ENCODE measurements around the gene CNTNAP2. TPM values are rescaled to one million over a fixed set of nuclear protein-coding genes. Genes with fewer than 3 reads are reported as not detected.

CNTNAP2 gene
- total RNA-seq, 2 donors from 2014 or later: 171 to 228 TPM

DNA sequence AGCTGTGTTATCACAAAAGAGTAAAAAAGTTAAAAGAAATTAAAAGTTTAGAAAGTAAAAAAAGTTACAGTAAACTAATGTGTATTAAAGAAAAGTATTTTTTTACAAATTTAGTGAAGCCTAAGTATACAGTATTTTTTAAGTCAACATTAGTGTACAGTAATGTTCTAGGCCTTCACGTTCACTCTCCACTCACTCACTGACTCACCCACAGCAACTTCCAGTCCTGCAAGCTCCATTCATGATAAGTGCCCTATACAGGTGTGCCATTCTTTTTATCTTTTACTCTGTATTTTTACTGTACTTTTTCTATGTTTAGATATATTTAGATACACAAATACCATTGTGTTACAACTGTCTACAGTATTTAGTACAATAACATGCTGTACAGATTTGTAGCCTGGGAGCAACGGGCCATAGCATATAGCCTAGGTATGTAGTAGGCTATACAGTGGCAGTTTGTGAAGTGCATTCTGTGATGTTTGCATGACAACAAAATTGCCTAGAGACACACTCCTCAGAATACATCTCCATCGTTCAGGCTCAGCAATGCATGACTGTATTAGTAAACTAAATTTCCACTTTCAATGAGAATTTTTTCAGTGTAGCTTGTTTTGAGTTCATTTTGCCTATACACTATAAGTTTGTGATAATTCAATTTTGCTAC lies 1934.0 kb downstream of the CNTNAP2 start:
- H3K9ac ChIP-seq (ENCODE audit: extremely low read depth, low read length, poor library complexity, severe bottlenecking): no peak overlapping the region
- no peak overlapping the region for H3K27ac ChIP-seq (ENCODE audit: low read depth, low read length)
- Mint-ChIP-seq H3K4me3 (no peak overlapping the region), H3K36me3 (ENCODE audit: low read depth) (no peaks in the 10 kb centered on the region), H3K27me3 (ENCODE audit: insufficient read depth) (no peaks in the 10 kb centered on the region), H3K27ac (no peak overlapping the region), H3K4me1 (peaks cover 8% of the 10 kb centered on the region), H3K9me3 (peaks cover 4% of the 10 kb centered on the region)
- 91 to 100% methylated on average over 1 to 3 of the region's 3 CpGs for whole genome bisulfite sequencing, 2 experiments (ENCODE audit: insufficient coverage in 1 of 2, insufficient read length in 1 of 2)
- DNase-seq: no peak
- H3K27me3 ChIP-seq (ENCODE audit: control insufficient read depth, insufficient read depth, low read length, poor library complexity, severe bottlenecking): no peaks in the 10 kb centered on the region
- H3K4me1 ChIP-seq (ENCODE audit: control insufficient read depth, insufficient read depth, low read length): no peaks in the 10 kb centered on the region
- no peak overlapping the region for H3K4me3 ChIP-seq (ENCODE audit: low read length)
- H3K36me3 ChIP-seq (ENCODE audit: control insufficient read depth, insufficient read depth, low read length): no peaks in the 10 kb centered on the region
- peaks cover 5% of the 10 kb centered on the region for H3K9me3 ChIP-seq (ENCODE audit: control insufficient read depth, low read length)
- TF ChIP-seq, protein P1, sequence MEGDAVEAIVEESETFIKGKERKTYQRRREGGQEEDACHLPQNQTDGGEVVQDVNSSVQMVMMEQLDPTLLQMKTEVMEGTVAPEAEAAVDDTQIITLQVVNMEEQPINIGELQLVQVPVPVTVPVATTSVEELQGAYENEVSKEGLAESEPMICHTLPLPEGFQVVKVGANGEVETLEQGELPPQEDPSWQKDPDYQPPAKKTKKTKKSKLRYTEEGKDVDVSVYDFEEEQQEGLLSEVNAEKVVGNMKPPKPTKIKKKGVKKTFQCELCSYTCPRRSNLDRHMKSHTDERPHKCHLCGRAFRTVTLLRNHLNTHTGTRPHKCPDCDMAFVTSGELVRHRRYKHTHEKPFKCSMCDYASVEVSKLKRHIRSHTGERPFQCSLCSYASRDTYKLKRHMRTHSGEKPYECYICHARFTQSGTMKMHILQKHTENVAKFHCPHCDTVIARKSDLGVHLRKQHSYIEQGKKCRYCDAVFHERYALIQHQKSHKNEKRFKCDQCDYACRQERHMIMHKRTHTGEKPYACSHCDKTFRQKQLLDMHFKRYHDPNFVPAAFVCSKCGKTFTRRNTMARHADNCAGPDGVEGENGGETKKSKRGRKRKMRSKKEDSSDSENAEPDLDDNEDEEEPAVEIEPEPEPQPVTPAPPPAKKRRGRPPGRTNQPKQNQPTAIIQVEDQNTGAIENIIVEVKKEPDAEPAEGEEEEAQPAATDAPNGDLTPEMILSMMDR (conservative IDR thresholded peaks at IDR 0.05): no peak

DNA sequence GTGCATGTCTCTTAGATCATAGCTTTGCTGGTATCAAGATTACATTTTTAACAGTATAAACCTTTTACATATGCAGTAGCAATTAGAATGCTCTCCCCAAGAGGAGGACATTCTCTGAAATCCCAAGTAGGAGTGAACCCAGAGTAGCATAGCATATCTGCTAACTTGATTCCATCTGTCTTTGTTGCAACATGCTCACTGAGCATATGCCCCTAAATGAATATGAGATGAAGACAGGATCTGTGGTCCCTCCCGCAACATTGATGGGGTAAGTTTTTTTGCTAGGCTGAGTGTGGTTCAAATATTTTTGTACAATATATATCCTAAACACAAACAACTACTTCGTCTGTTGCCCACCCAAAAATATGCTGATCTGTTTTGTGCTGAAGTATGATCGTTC lies 1939.8 kb downstream of the CNTNAP2 start:
- Mint-ChIP-seq H3K4me3 (no peak overlapping the region), H3K27ac (no peak overlapping the region), H3K27me3 (ENCODE audit: insufficient read depth) (no peaks in the 10 kb centered on the region), H3K4me1 (peaks cover 3% of the 10 kb centered on the region), H3K9me3 (no peaks in the 10 kb centered on the region), H3K36me3 (ENCODE audit: low read depth) (no peaks in the 10 kb centered on the region)
- Histone ChIP-seq H3K27me3 (ENCODE audit: control insufficient read depth, insufficient read depth, low read length, poor library complexity, severe bottlenecking) (no peaks in the 10 kb centered on the region), H3K9ac (ENCODE audit: extremely low read depth, low read length, poor library complexity, severe bottlenecking) (no peak overlapping the region), H3K27ac (ENCODE audit: low read depth, low read length) (no peak overlapping the region), H3K4me1 (ENCODE audit: control insufficient read depth, insufficient read depth, low read length) (no peaks in the 10 kb centered on the region), H3K9me3 (ENCODE audit: control insufficient read depth, low read length) (no peaks in the 10 kb centered on the region), H3K36me3 (ENCODE audit: control insufficient read depth, insufficient read depth, low read length) (no peaks in the 10 kb centered on the region), H3K4me3 (ENCODE audit: low read length) (no peak overlapping the region)
- TF ChIP-seq, protein P1 (conservative IDR thresholded peaks at IDR 0.05): no peak
- WGBS, 2 experiments (ENCODE audit: insufficient coverage in 1 of 2, insufficient read length in 1 of 2): 97 to 100% methylated on average over 1 to 3 of the region's 3 CpGs
- no peak for DNase-seq

DNA sequence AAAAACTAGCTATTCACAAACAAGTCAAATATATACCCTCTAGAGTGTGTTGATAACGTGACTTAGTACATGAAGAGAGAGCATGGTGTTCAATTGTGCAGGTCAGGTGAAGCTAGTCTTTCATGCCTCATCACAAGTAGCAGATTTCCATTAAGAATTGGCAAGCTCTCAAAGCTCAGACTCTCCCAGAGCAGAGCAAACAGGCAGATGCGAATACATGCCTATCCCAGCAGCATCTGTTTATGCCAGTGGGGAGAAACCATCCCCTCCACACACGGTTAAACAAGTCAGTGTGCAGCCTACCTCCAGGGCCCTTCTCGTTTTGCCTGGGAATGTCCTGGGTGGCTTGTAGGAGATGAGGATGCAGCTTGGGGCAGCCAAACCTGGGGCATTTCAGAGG lies 1941.5 kb downstream of the CNTNAP2 start:
- Histone ChIP-seq H3K4me1 (ENCODE audit: control insufficient read depth, insufficient read depth, low read length) (no peaks in the 10 kb centered on the region), H3K36me3 (ENCODE audit: control insufficient read depth, insufficient read depth, low read length) (no peaks in the 10 kb centered on the region), H3K27me3 (ENCODE audit: control insufficient read depth, insufficient read depth, low read length, poor library complexity, severe bottlenecking) (no peaks in the 10 kb centered on the region), H3K4me3 (ENCODE audit: low read length) (no peak overlapping the region), H3K9me3 (ENCODE audit: control insufficient read depth, low read length) (peaks cover 11% of the 10 kb centered on the region), H3K9ac (ENCODE audit: extremely low read depth, low read length, poor library complexity, severe bottlenecking) (no peak overlapping the region), H3K27ac (ENCODE audit: low read depth, low read length) (no peak overlapping the region)
- peaks cover 3% of the 10 kb centered on the region for H3K4me1 Mint-ChIP-seq
- TF ChIP-seq, protein P1 (conservative IDR thresholded peaks at IDR 0.05): no peak
- H3K36me3 Mint-ChIP-seq (ENCODE audit: low read depth): no peaks in the 10 kb centered on the region
- DNase-seq: peak; percentile 48
- H3K9me3 Mint-ChIP-seq: peaks cover 1% of the 10 kb centered on the region
- WGBS, 2 experiments (ENCODE audit: insufficient coverage in 1 of 2, insufficient read length in 1 of 2): 80 to 92% methylated on average over 3 to 4 of the region's 4 CpGs
- no peaks in the 10 kb centered on the region for H3K27me3 Mint-ChIP-seq (ENCODE audit: insufficient read depth)
- no peak overlapping the region for H3K4me3 Mint-ChIP-seq
- H3K27ac Mint-ChIP-seq: no peak overlapping the region
